GM19452 (cell line): Measurements from ENCODE around the gene RPS4Y2.

Source experiments
- ATAC-seq: cut with Tn5 transposase; IDR thresholded peaks from one replicate; pipeline ENCODE4 v1.9.1; 2021; ENCODE audit not compliant: unreplicated experiment

The RPS4Y2 gene

GRCh38 chrY:20755808-20756207 is at the start of gene RPS4Y2:
RPS4Y2 (plus strand) TSS chrY:20756108; CDS start chrY:20756164, 56 bp downstream.
- ATAC-seq, result no peak

- ATAC-seq, result no peak
Measured at GRCh38 chrY:20714391-20714790, 41.5 kb upstream of the RPS4Y2 start.

DNA sequence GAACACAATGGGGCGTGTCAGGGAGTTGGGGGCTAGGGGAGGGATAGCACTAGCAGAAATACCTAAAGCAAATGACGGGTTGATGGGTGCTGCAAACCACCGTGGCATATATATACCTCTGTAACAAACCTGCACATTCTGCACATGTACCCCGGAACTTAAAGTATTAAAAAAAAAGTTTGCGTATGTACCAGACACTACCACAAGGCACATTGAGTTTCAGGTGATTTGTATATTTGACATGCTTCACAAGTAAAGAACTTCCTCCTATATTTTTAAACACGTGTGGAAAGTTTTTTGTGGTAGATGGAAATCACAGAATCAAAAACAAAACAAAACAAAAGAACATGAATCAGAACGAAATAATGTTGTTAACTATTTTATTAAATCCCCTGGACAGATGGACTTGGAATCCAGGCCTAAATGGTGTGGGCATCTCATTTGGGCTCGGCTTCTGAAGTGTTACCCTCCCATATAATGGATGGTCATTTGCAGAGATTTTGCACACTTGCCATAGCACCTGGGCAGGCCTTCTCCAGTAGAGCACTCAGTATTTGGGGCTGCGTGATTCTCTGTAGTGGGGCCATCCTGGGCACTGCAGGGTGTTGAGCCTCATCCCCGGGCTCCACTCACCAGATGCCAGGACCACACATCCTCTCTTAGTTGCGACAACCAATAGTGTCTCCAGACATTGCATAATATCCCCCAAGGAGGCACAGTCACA is 29.6 kb upstream of the RPS4Y2 start:
- peak; percentile 93 for ATAC-seq

DNA sequence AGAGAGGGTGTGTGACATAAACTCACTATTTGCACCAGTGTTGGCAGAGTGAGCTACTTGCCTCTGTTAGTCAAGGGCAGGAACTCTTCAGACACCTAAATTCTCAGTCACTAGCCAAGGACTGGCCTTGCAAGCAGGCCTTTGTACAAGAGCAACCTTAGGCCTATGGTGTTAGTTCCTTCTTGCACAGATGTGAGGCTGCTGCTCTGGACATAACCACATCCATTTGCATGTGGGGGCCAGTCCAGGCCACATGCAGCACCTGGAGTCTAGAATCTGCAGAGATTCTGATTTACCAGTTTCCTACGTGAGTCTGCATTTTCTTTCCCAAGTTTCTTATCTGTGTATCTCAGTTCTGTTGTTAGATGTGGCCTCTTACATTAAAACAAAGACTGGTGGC is 20.7 kb upstream of the RPS4Y2 start:
- peak; percentile 97 for ATAC-seq

DNA sequence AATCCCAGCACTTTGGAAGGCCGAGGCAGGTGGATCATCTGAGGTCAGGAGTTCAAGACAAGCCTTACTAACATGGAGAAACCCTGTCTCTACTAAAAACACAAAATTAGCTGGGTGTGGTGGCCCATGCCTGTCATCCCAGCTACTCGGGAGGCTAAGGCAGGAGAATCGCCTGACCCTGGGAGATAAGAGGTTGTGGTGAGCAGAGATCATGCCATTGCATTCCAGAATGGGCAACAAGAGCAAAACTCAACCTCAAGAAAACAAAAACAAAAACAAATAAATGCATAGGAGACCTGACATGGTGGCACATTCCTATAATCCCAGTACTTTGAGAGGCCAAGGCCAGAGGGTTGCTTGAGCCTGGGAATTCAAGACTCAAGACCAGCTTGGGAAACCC is 16.1 kb upstream of the RPS4Y2 start:
- ATAC-seq, result no peak

GRCh38 chrY:20740609-20741008 is 15.3 kb upstream of the RPS4Y2 start:
- peak; percentile 51 for ATAC-seq

- no peak for ATAC-seq
Measured at GRCh38 chrY:20745060-20745459, 10.8 kb upstream of the RPS4Y2 start.

- no peak for ATAC-seq
Measured at GRCh38 chrY:20746919-20747318, 9.0 kb upstream of the RPS4Y2 start.

GRCh38 chrY:20763869-20764268 is 8.0 kb downstream of the RPS4Y2 start:
- ATAC-seq, result peak; percentile 58

GRCh38 chrY:20765117-20765516 is 9.2 kb downstream of the RPS4Y2 start:
- ATAC-seq, result no peak

- no peak for ATAC-seq
Measured at GRCh38 chrY:20770755-20771154, 14.8 kb downstream of the RPS4Y2 start.

DNA sequence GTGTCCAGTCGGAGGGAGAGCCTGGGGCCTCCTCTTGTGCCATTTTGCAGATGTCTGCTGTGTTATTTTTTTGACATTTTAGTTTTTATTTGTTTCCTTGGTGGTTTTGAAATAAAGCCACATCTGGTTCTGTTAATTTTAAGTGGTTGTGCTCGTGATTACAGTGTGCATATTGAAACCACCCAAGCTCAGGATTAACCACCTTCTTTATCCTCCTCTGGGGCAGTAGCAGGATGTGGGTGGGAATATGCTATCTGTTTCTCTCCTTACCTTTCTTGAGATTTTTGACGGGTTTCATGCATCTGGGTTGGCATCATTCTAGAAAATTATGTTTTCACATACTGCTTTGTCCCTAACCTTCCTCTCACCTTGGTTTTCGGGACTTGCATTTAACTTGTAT is 20.2 kb downstream of the RPS4Y2 start:
- ATAC-seq, result no peak

- ATAC-seq, result no peak
Measured at GRCh38 chrY:20780104-20780654, 24.3 kb downstream of the RPS4Y2 start.

GRCh38 chrY:20780776-20781175 is 24.9 kb downstream of the RPS4Y2 start:
- ATAC-seq, result no peak

- no peak for ATAC-seq
Measured at GRCh38 chrY:20781408-20781807, 25.5 kb downstream of the RPS4Y2 start.

- ATAC-seq, result no peak
Measured at GRCh38 chrY:20784965-20785364, 29.1 kb downstream of the RPS4Y2 start.

- peak; percentile 95 for ATAC-seq
Measured at GRCh38 chrY:20787076-20787475, 31.2 kb downstream of the RPS4Y2 start.

- ATAC-seq, result peak; percentile 86
Measured at GRCh38 chrY:20798351-20799049, 42.6 kb downstream of the RPS4Y2 start.

DNA sequence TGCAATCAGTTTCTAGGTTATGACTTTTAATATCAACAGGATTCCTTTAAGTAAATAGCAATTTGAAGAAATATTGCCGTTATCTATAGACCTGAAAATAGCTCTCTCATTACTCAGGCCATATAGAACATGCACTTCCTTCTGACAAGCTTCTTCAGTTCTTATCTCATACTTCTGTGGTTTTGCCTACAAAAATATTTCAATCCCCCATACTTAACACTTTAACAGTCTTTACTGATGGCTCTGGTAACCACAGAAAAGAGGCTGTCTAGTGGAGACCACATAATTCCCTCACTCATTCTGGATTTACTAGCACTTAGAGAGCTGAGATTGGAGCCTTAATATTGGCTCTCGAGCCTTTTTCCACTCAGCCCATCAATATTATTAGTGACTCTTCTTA is 46.8 kb downstream of the RPS4Y2 start:
- ATAC-seq, result no peak

GRCh38 chrY:20806243-20806642 is 50.3 kb downstream of the RPS4Y2 start:
- ATAC-seq, result no peak

DNA sequence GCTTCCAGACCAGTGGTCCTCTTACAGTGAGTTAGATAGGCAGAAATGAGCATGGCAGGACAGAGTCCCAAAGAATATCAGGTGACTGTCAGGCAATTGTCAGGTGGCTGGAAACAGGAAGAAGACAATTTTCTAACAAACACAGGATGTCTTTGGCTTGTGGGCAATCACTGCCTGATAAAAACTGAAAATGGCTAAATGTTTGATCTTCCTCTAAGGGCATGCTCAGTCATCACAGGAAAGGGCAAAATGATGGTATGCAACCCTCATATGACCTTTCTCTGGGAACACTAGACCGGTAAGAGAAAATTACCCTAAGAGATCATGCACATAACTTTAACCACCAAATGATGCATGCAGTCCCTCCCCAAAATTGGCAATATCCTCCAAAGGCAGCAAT is 57.6 kb downstream of the RPS4Y2 start:
- ATAC-seq, result no peak

DNA sequence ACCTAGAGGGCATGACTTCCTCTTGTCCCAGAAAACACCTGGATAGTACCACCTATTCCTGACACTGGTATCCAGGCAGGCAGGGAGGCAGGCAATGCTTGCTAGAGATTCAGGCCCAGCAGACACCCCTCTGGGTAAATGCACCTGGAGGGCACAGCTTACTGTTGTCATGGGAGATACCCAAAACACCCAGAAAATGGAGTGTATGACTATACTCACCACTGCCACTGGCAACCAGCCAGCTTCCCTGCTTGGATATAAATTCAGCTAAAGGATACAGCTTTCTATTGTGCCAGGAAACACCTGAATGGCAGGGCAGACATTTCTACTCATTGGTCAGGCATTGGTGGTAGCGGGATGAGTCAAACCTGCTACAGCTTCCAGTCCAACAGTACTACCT is 58.9 kb downstream of the RPS4Y2 start:
- ATAC-seq, result no peak
